NT2/D1 (cell line): ENCODE measurements around the gene CRTC1.

Source experiments
- SUZ12 ChIP-seq: IDR thresholded peaks from 2 replicates; pipeline ENCODE4 v1.6.1; 2011; ENCODE audit not compliant: insufficient read length, insufficient read depth; ENCODE audit errors: extremely low read depth
- YY1 ChIP-seq: IDR thresholded peaks from 2 replicates; pipeline ENCODE4 v1.6.1; 2011; ENCODE audit not compliant: insufficient read length, insufficient read depth
- ZNF274 ChIP-seq: IDR thresholded peaks from 2 replicates; pipeline ENCODE4 v1.6.1; 2011; ENCODE audit warnings: mild to moderate bottlenecking, low read depth, low read length

DNA sequence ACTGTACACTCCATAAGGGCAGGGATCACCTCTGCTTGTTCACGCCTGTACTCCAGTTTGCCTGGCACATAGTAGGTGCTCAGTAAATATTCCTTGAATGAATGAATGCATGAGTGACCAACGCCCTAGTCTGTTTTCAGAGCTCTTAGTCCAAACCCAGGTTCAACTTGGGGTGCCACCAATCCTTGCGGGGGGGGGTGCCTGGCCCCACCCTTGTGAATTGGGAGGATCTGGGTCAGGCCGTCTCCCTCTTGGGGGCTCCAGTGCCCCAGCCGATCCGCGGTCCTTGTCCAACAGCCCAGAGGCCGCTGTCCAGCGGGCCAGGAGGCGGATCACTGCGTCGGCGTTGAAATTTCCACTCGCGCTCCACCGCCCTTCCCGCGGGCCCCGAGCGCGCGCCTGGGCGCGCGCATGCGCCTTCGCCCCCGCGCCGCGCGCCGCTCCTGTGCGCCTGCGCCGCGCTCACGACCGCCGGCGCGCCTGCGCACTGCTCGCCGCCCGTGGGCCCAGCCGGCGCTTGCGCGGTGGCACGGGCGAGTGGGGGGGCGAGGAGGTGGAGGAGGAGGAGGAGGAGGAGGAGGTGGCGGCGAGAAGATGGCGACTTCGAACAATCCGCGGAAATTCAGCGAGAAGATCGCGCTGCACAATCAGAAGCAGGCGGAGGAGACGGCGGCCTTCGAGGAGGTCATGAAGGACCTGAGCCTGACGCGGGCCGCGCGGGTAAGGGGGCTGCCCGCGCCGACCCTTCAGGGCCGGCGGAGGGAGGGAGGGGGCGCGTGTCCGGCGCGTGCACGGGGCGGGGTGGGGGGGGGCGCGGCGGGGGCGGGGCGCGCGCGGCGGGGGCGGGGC, at the start of gene CRTC1:
- TF ChIP-seq YY1 (no peak), ZNF274 (no peak), SUZ12 (no peak)
